HG02981 (cell line): Measurements from ENCODE around the gene ZCCHC24.
A peak's percentile ranks its signal among the peaks of the same experiment; 100 is the strongest.

ENCODE experiments used
- ATAC-seq: cut with Tn5 transposase; IDR thresholded peaks from one replicate; pipeline ENCODE4 v1.9.1; 2021; ENCODE audit warnings: mild to moderate bottlenecking, moderate library complexity; ENCODE audit not compliant: unreplicated experiment

Gene ZCCHC24

GRCh38 chr10:79375321-79376077 lies 69.9 kb downstream of the ZCCHC24 start:
- ATAC-seq = no peak

- ATAC-seq = peak; percentile 61
These were observed 70.9 kb downstream of the ZCCHC24 start for GRCh38 chr10:79374312-79375191.

- no peak for ATAC-seq
These were observed 72.6 kb downstream of the ZCCHC24 start for GRCh38 chr10:79372871-79373270.

GRCh38 chr10:79367426-79368189 lies 77.8 kb downstream of the ZCCHC24 start:
- ATAC-seq = no peak

- no peak for ATAC-seq
These were observed 83.6 kb downstream of the ZCCHC24 start for GRCh38 chr10:79361726-79362397.

GRCh38 chr10:79360499-79361342 lies 84.7 kb downstream of the ZCCHC24 start:
- no peak for ATAC-seq

GRCh38 chr10:79359816-79360498 lies 85.5 kb downstream of the ZCCHC24 start:
- no peak for ATAC-seq

- no peak for ATAC-seq
These were observed 86.6 kb downstream of the ZCCHC24 start for GRCh38 chr10:79358811-79359210.

GRCh38 chr10:79357180-79357579 lies 88.2 kb downstream of the ZCCHC24 start:
- no peak for ATAC-seq

GRCh38 chr10:79356104-79356503 lies 89.3 kb downstream of the ZCCHC24 start:
- no peak for ATAC-seq

GRCh38 chr10:79355420-79356017 lies 89.9 kb downstream of the ZCCHC24 start:
- ATAC-seq = no peak

- ATAC-seq = no peak
These were observed 90.8 kb downstream of the ZCCHC24 start for GRCh38 chr10:79354615-79355014.

GRCh38 chr10:79354141-79354540 lies 91.3 kb downstream of the ZCCHC24 start:
- ATAC-seq = no peak

GRCh38 chr10:79353726-79354125 lies 91.7 kb downstream of the ZCCHC24 start:
- no peak for ATAC-seq

- ATAC-seq = no peak
These were observed 92.4 kb downstream of the ZCCHC24 start for GRCh38 chr10:79353000-79353406.

GRCh38 chr10:79352035-79352877 lies 93.2 kb downstream of the ZCCHC24 start:
- no peak for ATAC-seq

- no peak for ATAC-seq
These were observed 94.1 kb downstream of the ZCCHC24 start for GRCh38 chr10:79351332-79351731.
